Upper lobe of right lung (tissue), 1 donor: ENCODE results near the gene CCDC85C. TPM values are rescaled to one million over a fixed set of nuclear protein-coding genes. Genes with fewer than 3 reads are reported as not detected.
A peak's percentile ranks its signal among the peaks of the same experiment; 100 is the strongest.

Experiments used
- ATAC-seq: fragments of 200-7000 bp; cut with Tn5 transposase; one replicate; pipeline ENCODE4 v1.9.1; 2020; ENCODE audit warnings: mild to moderate bottlenecking, moderate library complexity
- DNase-seq: peaks from one replicate; pipeline ENCODE4 v3.0.0-alpha.2; 2020
- H3K27ac ChIP-seq: fragments of 200-600 bp; one replicate; pipeline ENCODE4 v1.8.0; 2022
- H3K27me3 ChIP-seq: fragments of 200-600 bp; one replicate; pipeline ENCODE4 v1.8.0; 2022; ENCODE audit warnings: mild to moderate bottlenecking
- H3K36me3 ChIP-seq: fragments of 200-600 bp; one replicate; pipeline ENCODE4 v1.8.0; 2022
- H3K4me1 ChIP-seq: fragments of 200-600 bp; one replicate; pipeline ENCODE4 v1.8.0; 2022
- H3K4me3 ChIP-seq: fragments of 200-600 bp; one replicate; pipeline ENCODE4 v1.8.0; 2022; ENCODE audit warnings: mild to moderate bottlenecking
- H3K9me3 ChIP-seq: fragments of 200-600 bp; one replicate; pipeline ENCODE4 v1.8.0; 2022
- intact Hi-C: fragments of 100-400 bp; cut with DNase I; formaldehyde crosslinking; loops from one replicate; pipeline ENCODE4 v1.11.0; 2022
- total RNA-seq: library from RNA; stranded (reverse); fragmentation: NEBNext Ultra II Directional; extraction: Animal tissue kit (Norgen Biotek cat#: 25700); gene quantifications from one replicate; pipeline ENCODE4 v1.2.1, GENCODE V29; 2021
- TF ChIP-seq, protein P1 (sequence below): fragments of 200-600 bp; IDR thresholded peaks from one replicate; pipeline ENCODE4 v1.8.0; 2022; ENCODE audit warnings: antibody characterized with exemption
- donor health status: DM: no; HTN: yes; CAD: no; lungs with severe emphysema.

CCDC85C gene
- total RNA-seq, 1 donor from 2014 or later: 22.6 TPM

GRCh38 chr14:99525699-99526080, 78.3 kb downstream of the CCDC85C start:
- Histone ChIP-seq H3K9me3 (no peaks in the 10 kb centered on the region), H3K27me3 (no peaks in the 10 kb centered on the region), H3K27ac (no peak overlapping the region), H3K4me3 (no peak overlapping the region), H3K4me1 (peaks cover 23% of the 10 kb centered on the region), H3K36me3 (no peaks in the 10 kb centered on the region)
- ATAC-seq: no peak
- TF ChIP-seq, protein P1, sequence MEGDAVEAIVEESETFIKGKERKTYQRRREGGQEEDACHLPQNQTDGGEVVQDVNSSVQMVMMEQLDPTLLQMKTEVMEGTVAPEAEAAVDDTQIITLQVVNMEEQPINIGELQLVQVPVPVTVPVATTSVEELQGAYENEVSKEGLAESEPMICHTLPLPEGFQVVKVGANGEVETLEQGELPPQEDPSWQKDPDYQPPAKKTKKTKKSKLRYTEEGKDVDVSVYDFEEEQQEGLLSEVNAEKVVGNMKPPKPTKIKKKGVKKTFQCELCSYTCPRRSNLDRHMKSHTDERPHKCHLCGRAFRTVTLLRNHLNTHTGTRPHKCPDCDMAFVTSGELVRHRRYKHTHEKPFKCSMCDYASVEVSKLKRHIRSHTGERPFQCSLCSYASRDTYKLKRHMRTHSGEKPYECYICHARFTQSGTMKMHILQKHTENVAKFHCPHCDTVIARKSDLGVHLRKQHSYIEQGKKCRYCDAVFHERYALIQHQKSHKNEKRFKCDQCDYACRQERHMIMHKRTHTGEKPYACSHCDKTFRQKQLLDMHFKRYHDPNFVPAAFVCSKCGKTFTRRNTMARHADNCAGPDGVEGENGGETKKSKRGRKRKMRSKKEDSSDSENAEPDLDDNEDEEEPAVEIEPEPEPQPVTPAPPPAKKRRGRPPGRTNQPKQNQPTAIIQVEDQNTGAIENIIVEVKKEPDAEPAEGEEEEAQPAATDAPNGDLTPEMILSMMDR: no peak
- intact Hi-C loops: no loop called here
- DNase-seq: no peak

- H3K4me3 ChIP-seq: no peak overlapping the region
- DNase-seq: no peak
- H3K4me1 ChIP-seq: peaks cover 23% of the 10 kb centered on the region
- intact Hi-C loops: no loop called here
- no peaks in the 10 kb centered on the region for H3K27me3 ChIP-seq
- H3K36me3 ChIP-seq: no peaks in the 10 kb centered on the region
- ATAC-seq: peak; percentile 71
- H3K9me3 ChIP-seq: no peaks in the 10 kb centered on the region
- TF ChIP-seq, protein P1: peak; percentile 20
- peak overlapping the region; percentile 6 for H3K27ac ChIP-seq
These were observed 79.0 kb downstream of the CCDC85C start for GRCh38 chr14:99524804-99525698.

DNA sequence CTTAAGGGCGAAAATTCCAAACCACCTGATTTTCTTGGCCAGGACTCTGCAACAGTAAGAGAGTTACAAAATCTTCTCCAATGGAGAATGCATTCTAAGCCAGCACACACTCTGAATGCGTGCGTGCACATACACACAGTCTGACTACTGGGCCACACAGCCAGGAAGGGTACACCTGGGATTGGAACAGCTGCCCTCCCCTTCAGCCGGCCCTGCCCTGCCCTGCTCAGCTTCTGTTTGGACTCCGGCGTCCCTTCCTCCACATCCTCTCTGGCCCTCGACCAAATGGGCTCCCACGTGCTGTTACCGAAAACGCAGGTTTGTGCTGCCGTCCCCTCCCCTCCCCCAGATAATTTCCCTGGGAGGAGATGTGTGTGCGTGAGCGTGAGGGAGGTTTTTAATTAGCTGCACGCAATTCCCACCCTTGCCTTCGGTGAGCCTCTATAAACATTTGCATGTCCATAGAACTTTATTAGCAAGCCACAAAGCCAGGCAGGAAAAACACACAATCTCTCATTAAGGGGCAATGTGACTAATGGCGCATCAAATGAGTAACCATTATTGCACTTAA, 79.8 kb downstream of the CCDC85C start:
- H3K27me3 ChIP-seq: no peaks in the 10 kb centered on the region
- peak; percentile 29 for ATAC-seq

DNA sequence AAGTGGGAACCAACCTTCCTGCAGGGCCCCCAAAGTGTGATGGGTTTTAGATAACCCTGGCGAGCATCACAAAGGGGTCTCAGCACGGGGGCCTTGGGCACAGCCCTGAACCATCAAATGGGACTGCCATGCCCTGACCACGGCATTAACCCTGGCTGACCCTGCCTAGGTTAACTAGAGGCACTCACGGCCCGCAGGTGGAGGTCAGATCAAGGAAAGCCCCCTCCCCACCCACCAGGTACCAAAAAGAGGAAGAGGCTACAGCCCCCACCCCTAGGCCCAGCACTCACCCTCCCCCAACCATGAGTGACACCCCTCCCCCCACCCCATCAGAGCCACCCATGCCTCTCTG, 80.3 kb downstream of the CCDC85C start:
- intact Hi-C loops: no loop called here
- no peaks in the 10 kb centered on the region for H3K27me3 ChIP-seq
- TF ChIP-seq, protein P1: no peak
- ATAC-seq (no peak), DNase-seq (no peak)
- H3K4me3 ChIP-seq: no peak overlapping the region
- no peaks in the 10 kb centered on the region for H3K9me3 ChIP-seq
- H3K4me1 ChIP-seq: peaks cover 24% of the 10 kb centered on the region
- H3K27ac ChIP-seq: no peak overlapping the region
- no peaks in the 10 kb centered on the region for H3K36me3 ChIP-seq

More for the DNA sequence above, 79.8 kb downstream of the CCDC85C start:
- Histone ChIP-seq H3K4me1 (peaks cover 23% of the 10 kb centered on the region), H3K27ac (peak overlapping the region; percentile 6), H3K4me3 (no peak overlapping the region), H3K36me3 (no peaks in the 10 kb centered on the region), H3K9me3 (no peaks in the 10 kb centered on the region)
- TF ChIP-seq, protein P1: no peak
- DNase-seq: no peak
- intact Hi-C loops: no loop called here

DNA sequence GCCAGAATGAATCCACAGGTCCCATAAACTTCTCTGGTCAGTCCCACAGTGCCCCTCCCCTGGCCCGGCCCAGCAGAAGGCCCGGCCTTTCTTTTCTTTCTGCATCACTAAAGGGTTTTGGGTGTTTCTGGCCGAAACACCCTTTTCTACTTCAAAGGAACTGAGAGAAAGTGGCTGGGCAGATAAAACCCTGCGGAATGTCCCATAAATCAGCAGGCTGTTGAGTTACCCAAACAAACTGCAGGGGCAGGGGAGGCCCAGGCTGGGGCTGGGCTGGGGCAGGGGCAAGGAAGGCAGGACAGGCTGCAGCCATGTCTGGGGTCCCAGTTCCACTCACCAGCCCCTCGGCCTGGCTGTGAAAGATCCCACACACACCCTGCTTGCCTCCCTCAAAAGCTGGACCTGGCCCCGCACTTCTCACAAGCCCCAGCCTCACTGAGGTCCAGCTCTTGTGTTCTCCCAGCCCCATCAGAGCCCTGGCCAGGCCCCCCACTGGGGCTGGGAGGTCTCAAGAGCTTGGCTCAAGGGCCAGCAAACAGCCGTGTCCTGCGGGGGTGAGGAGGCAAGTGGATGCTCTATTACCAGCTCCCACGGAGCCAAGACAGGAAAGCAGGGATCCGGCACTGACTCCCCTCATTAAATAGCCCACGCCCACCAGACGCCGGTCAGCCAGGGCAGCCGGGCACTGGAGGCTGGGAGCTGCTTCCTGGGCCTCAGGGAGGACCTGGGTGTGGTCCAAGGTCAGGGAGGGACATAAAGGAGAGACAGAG, 80.9 kb downstream of the CCDC85C start:
- H3K4me1 ChIP-seq: peaks cover 26% of the 10 kb centered on the region
- no peak overlapping the region for H3K27ac ChIP-seq
- no peaks in the 10 kb centered on the region for H3K36me3 ChIP-seq
- no peak for ATAC-seq
- H3K27me3 ChIP-seq: no peaks in the 10 kb centered on the region
- TF ChIP-seq, protein P1: no peak
- intact Hi-C loops: no loop called here
- H3K4me3 ChIP-seq: no peak overlapping the region
- H3K9me3 ChIP-seq: no peaks in the 10 kb centered on the region
- no peak for DNase-seq
